HepG2 (cell line): Measurements from ENCODE around the gene LYRM1. TPM values are rescaled to one million over a fixed set of nuclear protein-coding genes. Genes with fewer than 3 reads are reported as not detected.

Experiments
- CREBL2 ChIP-seq: sonication (generic); formaldehyde crosslinking; IDR thresholded peaks from 2 replicates; pipeline ENCODE4 v1.8.1; 2023; ENCODE audit warnings: missing genetic modification reagents, mild to moderate bottlenecking, borderline replicate concordance
- FLYWCH1 ChIP-seq: sonication (generic); formaldehyde crosslinking; IDR thresholded peaks from 2 replicates; pipeline ENCODE4 v1.8.1; 2023; ENCODE audit warnings: mild to moderate bottlenecking, missing genetic modification reagents
- GATAD2A ChIP-seq: IDR thresholded peaks from 2 replicates; pipeline ENCODE4 v1.6.1; 2016
- HNF4A ChIP-seq: sonication (generic); formaldehyde crosslinking; IDR thresholded peaks from 2 replicates; pipeline ENCODE4 v1.4.0; 2020; ENCODE audit warnings: missing genetic modification reagents
- KAT7 ChIP-seq: IDR thresholded peaks from 2 replicates; pipeline ENCODE4 v1.6.1; 2018; ENCODE audit warnings: borderline replicate concordance, missing compliant biosample characterization
- KLF15 ChIP-seq: sonication (generic); formaldehyde crosslinking; IDR thresholded peaks from 2 replicates; pipeline ENCODE4 v1.8.1; 2023; ENCODE audit warnings: borderline replicate concordance, mild to moderate bottlenecking, inconsistent platforms, missing genetic modification reagents, mixed read lengths
- KLF6 ChIP-seq: IDR thresholded peaks from 2 replicates; pipeline ENCODE4 v1.8.0; 2016; ENCODE audit warnings: missing biosample characterization, missing genetic modification reagents
- LCORL ChIP-seq, 2 experiments: fragments of 450-650 bp in 1 of 2; sonication (generic) in 1 of 2; formaldehyde crosslinking in 1 of 2; IDR thresholded peaks; 2 replicates each; pipeline versions ENCODE4 v1.5.0 to v1.6.1; 2017 to 2020; ENCODE audit warnings: antibody characterized with exemption in 1 of 2, missing genetic modification reagents in 1 of 2
- MAX ChIP-seq: IDR thresholded peaks from 2 replicates; pipeline ENCODE4 v1.6.1; 2012; ENCODE audit warnings: inconsistent platforms
- NFYC ChIP-seq: IDR thresholded peaks from 2 replicates; pipeline ENCODE4 v1.6.1; 2016; ENCODE audit warnings: missing genetic modification reagents, missing compliant biosample characterization
- RBM39 ChIP-seq: fragments of 200-400 bp; formaldehyde crosslinking; IDR thresholded peaks from one replicate; pipeline ENCODE4 v1.6.1; 2018; ENCODE audit warnings: antibody characterized with exemption, mild to moderate bottlenecking, low read depth, low read length; ENCODE audit not compliant: poor library complexity, severe bottlenecking
- SIX4 ChIP-seq: sonication (generic); formaldehyde crosslinking; IDR thresholded peaks from 2 replicates; pipeline ENCODE4 v1.4.0; 2020; ENCODE audit warnings: missing genetic modification reagents
- SMARCE1 ChIP-seq: fragments of 450-650 bp; IDR thresholded peaks from 2 replicates; pipeline ENCODE4 v1.6.1; 2017; ENCODE audit warnings: borderline replicate concordance
- SP2 ChIP-seq: sonication (generic); formaldehyde crosslinking; IDR thresholded peaks from 2 replicates; pipeline ENCODE4 v1.5.1; 2020; ENCODE audit warnings: mild to moderate bottlenecking, missing genetic modification reagents
- SRF ChIP-seq: IDR thresholded peaks from 2 replicates; pipeline ENCODE4 v1.6.1; 2011; ENCODE audit warnings: mild to moderate bottlenecking, low read depth, low read length, moderate library complexity
- TARDBP ChIP-seq: sonication (generic); formaldehyde crosslinking; IDR thresholded peaks from 2 replicates; pipeline ENCODE4 v1.8.0; 2022; ENCODE audit warnings: mild to moderate bottlenecking, missing genetic modification reagents
- THAP8 ChIP-seq: sonication (generic); formaldehyde crosslinking; IDR thresholded peaks from 2 replicates; pipeline ENCODE4 v1.5.1; 2020; ENCODE audit warnings: missing genetic modification reagents, mild to moderate bottlenecking, borderline replicate concordance
- TP53 ChIP-seq: sonication (generic); formaldehyde crosslinking; conservative IDR thresholded peaks from 2 replicates; pipeline ENCODE4 v1.4.0; 2020; ENCODE audit warnings: missing genetic modification reagents
- ZBTB25 ChIP-seq: IDR thresholded peaks from 2 replicates; pipeline ENCODE4 v1.6.1; 2018; ENCODE audit warnings: missing genetic modification reagents
- ZMYM3 ChIP-seq: sonication (generic); formaldehyde crosslinking; IDR thresholded peaks from 2 replicates; pipeline ENCODE4 v1.5.1; 2020; ENCODE audit warnings: mild to moderate bottlenecking, missing genetic modification reagents
- ZNF292 ChIP-seq: sonication (generic); formaldehyde crosslinking; IDR thresholded peaks from 2 replicates; pipeline ENCODE4 v1.8.1; 2022; ENCODE audit warnings: mild to moderate bottlenecking, low read depth, missing genetic modification reagents, borderline replicate concordance
- ZNF546 ChIP-seq: sonication (generic); formaldehyde crosslinking; conservative IDR thresholded peaks from 2 replicates; pipeline ENCODE4 v1.8.1; 2023; ENCODE audit warnings: mild to moderate bottlenecking, missing genetic modification reagents
- ZNF552 ChIP-seq: sonication (generic); formaldehyde crosslinking; IDR thresholded peaks from 2 replicates; pipeline ENCODE4 v1.9.0; 2022; ENCODE audit warnings: missing genetic modification reagents, mild to moderate bottlenecking, borderline replicate concordance
- ZNF605 ChIP-seq: sonication (generic); formaldehyde crosslinking; IDR thresholded peaks from 2 replicates; pipeline ENCODE4 v1.8.0; 2022; ENCODE audit warnings: mild to moderate bottlenecking, missing genetic modification reagents
- ZNF614 ChIP-seq: IDR thresholded peaks from 2 replicates; pipeline ENCODE4 v1.6.1; 2018; ENCODE audit warnings: missing biosample characterization, missing genetic modification reagents, inconsistent platforms, borderline replicate concordance
- ZNF709 ChIP-seq: sonication (generic); formaldehyde crosslinking; IDR thresholded peaks from 2 replicates; pipeline ENCODE4 v1.5.0; 2020; ENCODE audit warnings: mild to moderate bottlenecking, missing genetic modification reagents
- ZNF777 ChIP-seq: sonication (generic); formaldehyde crosslinking; IDR thresholded peaks from 2 replicates; pipeline ENCODE4 v1.4.0; 2020; ENCODE audit warnings: missing genetic modification reagents
- ZNF878 ChIP-seq: sonication (generic); formaldehyde crosslinking; IDR thresholded peaks from 2 replicates; pipeline ENCODE4 v1.8.1; 2023; ENCODE audit warnings: mild to moderate bottlenecking, missing genetic modification reagents, moderate library complexity
- ZSCAN25 ChIP-seq: sonication (generic); formaldehyde crosslinking; IDR thresholded peaks from 2 replicates; pipeline ENCODE4 v1.8.0; 2022; ENCODE audit warnings: mild to moderate bottlenecking, missing genetic modification reagents
- ZSCAN29 ChIP-seq: sonication (generic); formaldehyde crosslinking; conservative IDR thresholded peaks from 2 replicates; pipeline ENCODE4 v1.4.0; 2020; ENCODE audit warnings: mild to moderate bottlenecking, missing genetic modification reagents
- polyA plus RNA-seq, 8 experiments: library from polyadenylated mRNA; depleted of rRNA in 3 of 8; stranded (reverse) in 7 of 8; unstranded in 1 of 8; fragments of >200 nt; fragmentation: Illumina TruSeq in 4 of 8; extraction: Trizol in 4 of 8; gene quantifications; 2 replicates each; pipeline versions ENCODE4 v1.2.1 to v1.2.3, GENCODE V29; 2011 to 2016; ENCODE audit warnings: low read depth in 4 of 8, missing spikeins in 1 of 8, mixed read lengths in 1 of 8; ENCODE audit not compliant: insufficient read depth in 1 of 8
- total RNA-seq, 5 experiments: library from RNA; depleted of rRNA; stranded (reverse); fragments of >200 nt; fragmentation: Illumina TruSeq; extraction: Trizol; gene quantifications; 2 replicates each; pipeline ENCODE4 v1.2.3, GENCODE V29; 2016; ENCODE audit warnings: low read depth in 1 of 5

Gene LYRM1
- total and polyA plus RNA-seq, 2 of the 13 experiments (the other 11 are each of a cell fraction or from before 2014, with no cell fraction given): 59.2 to 82.6 TPM

- TF ChIP-seq NFYC (CRISPR knock-in tag) (no peak), FLYWCH1 (no peak), ZSCAN25 (no peak), ZNF777 (CRISPR knock-in tag) (no peak), KAT7 (CRISPR knock-in tag) (peak; percentile 42; the same call in 1 of the 2 replicates), TARDBP (CRISPR knock-in tag) (peak; percentile 77), RBM39 (no peak), KLF6 (CRISPR knock-in tag) (no peak), ZNF552 (no peak), ZSCAN29 (CRISPR knock-in tag) (peak; percentile 65; the same call in 1 of the 2 replicates), ZNF709 (CRISPR knock-in tag) (no peak), CREBL2 (CRISPR knock-in tag) (no peak; the same call in 1 of the 2 replicates), ZNF614 (CRISPR knock-in tag) (no peak), THAP8 (CRISPR knock-in tag) (no peak), GATAD2A (CRISPR knock-in tag) (peak; percentile 69; the same call in 1 of the 2 replicates), TP53 (CRISPR knock-in tag) (no peak), SIX4 (peak; percentile 48; the same call in 1 of the 2 replicates), ZNF878 (peak; percentile 72; the same call in 1 of the 2 replicates), KLF15 (CRISPR knock-in tag) (no peak), HNF4A (peak; percentile 12; the same call in 1 of the 2 replicates), ZNF292 (CRISPR knock-in tag) (no peak), ZNF546 (CRISPR knock-in tag) (no peak), ZMYM3 (no peak), SP2 (no peak), ZNF605 (CRISPR knock-in tag) (no peak; the same call in 1 of the 2 replicates), LCORL (IDR thresholded peaks at IDR 0.05) (no peak), LCORL (CRISPR knock-in tag; IDR thresholded peaks at IDR 0.05) (no peak), MAX (no peak), ZBTB25 (CRISPR knock-in tag) (0 out of 2 replicates have a peak, but pooled peaks have one; percentile 43), SMARCE1 (no peak), SRF (no peak)
Observed at GRCh38 chr16:20899477-20900298, 883 bp upstream of the LYRM1 start (continued).
